Gastrocnemius medialis (tissue), 4 donors: ENCODE measurements around the gene NTN1.

Experiments used
- CTCF ChIP-seq, 5 experiments: fragments of 450-650 bp in 3 of 5; fragments of 200-600 bp in 2 of 5; sonication (generic) in 2 of 5; IDR thresholded peaks in 4 of 5; conservative IDR thresholded peaks in 1 of 5; 1 replicate in 4 of 5; 2 replicates in 1 of 5; pipeline ENCODE4 v1.5.1; 2016 to 2019; ENCODE audit warnings: antibody characterized with exemption in 5 of 5, mild to moderate bottlenecking in 3 of 5, moderate library complexity in 3 of 5
- POLR2A ChIP-seq, 2 donors: fragments of 450-650 bp; IDR thresholded peaks; one replicate each; pipeline ENCODE4 v1.6.1; 2017; ENCODE audit warnings: antibody characterized with exemption in 2 of 2, mild to moderate bottlenecking in 2 of 2, moderate library complexity in 2 of 2

- no peak for TF ChIP-seq CTCF (IDR thresholded peaks at IDR 0.05 in 4 of 5, conservative IDR thresholded peaks at IDR 0.05 in 1 of 5)
- no peak for TF ChIP-seq POLR2A (IDR thresholded peaks at IDR 0.05)
These were observed 221.2 kb downstream of the NTN1 start for GRCh38 chr17:9242497-9242881.
